GF-D8 (cell line): ENCODE data around the gene SLC48A1.

ENCODE experiments used
- DNase-seq: peaks from one replicate; lab custom pipeline; 2025; lab: John Stamatoyannopoulos, UW

SLC48A1 gene

GRCh38 chr12:47744778-47745436, 28.1 kb upstream of the SLC48A1 start:
- no peak for DNase-seq

- no peak for DNase-seq
Measured at GRCh38 chr12:47745485-47746041, 27.5 kb upstream of the SLC48A1 start.

- no peak for DNase-seq
Measured at GRCh38 chr12:47746073-47746472, 27.0 kb upstream of the SLC48A1 start.

GRCh38 chr12:47746523-47746922, 26.5 kb upstream of the SLC48A1 start:
- no peak for DNase-seq

- DNase-seq: no peak
Measured at GRCh38 chr12:47747126-47747525, 25.9 kb upstream of the SLC48A1 start.

- DNase-seq: no peak
Measured at GRCh38 chr12:47747596-47748506, 25.2 kb upstream of the SLC48A1 start.

- DNase-seq: no peak
Measured at GRCh38 chr12:47748507-47748828, 24.6 kb upstream of the SLC48A1 start.

GRCh38 chr12:47748899-47749298, 24.1 kb upstream of the SLC48A1 start:
- no peak for DNase-seq

GRCh38 chr12:47750229-47750798, 22.7 kb upstream of the SLC48A1 start:
- no peak for DNase-seq

- no peak for DNase-seq
Measured at GRCh38 chr12:47750916-47751470, 22.0 kb upstream of the SLC48A1 start.

- DNase-seq: no peak
Measured at GRCh38 chr12:47751561-47751960, 21.5 kb upstream of the SLC48A1 start.

GRCh38 chr12:47752121-47752520, 20.9 kb upstream of the SLC48A1 start:
- no peak for DNase-seq

- no peak for DNase-seq
Measured at GRCh38 chr12:47752552-47752951, 20.5 kb upstream of the SLC48A1 start.

- DNase-seq: peak; percentile 66
Measured at GRCh38 chr12:47753021-47754001, 19.7 kb upstream of the SLC48A1 start.

GRCh38 chr12:47754126-47754525, 18.9 kb upstream of the SLC48A1 start:
- no peak for DNase-seq

GRCh38 chr12:47754881-47755280, 18.2 kb upstream of the SLC48A1 start:
- DNase-seq: no peak

GRCh38 chr12:47755655-47756562, 17.1 kb upstream of the SLC48A1 start:
- DNase-seq: no peak

- no peak for DNase-seq
Measured at GRCh38 chr12:47757364-47757839, 15.6 kb upstream of the SLC48A1 start.

GRCh38 chr12:47757840-47758583, 15.0 kb upstream of the SLC48A1 start:
- DNase-seq: no peak

- no peak for DNase-seq
Measured at GRCh38 chr12:47758584-47758833, 14.5 kb upstream of the SLC48A1 start.
